ENCODE data around the gene PLEK2. TPM values are rescaled to one million over a fixed set of nuclear protein-coding genes. Genes with fewer than 3 reads are reported as not detected.
A peak's percentile ranks its signal among the peaks of the same experiment; 100 is the strongest.

Gene PLEK2, protein sequence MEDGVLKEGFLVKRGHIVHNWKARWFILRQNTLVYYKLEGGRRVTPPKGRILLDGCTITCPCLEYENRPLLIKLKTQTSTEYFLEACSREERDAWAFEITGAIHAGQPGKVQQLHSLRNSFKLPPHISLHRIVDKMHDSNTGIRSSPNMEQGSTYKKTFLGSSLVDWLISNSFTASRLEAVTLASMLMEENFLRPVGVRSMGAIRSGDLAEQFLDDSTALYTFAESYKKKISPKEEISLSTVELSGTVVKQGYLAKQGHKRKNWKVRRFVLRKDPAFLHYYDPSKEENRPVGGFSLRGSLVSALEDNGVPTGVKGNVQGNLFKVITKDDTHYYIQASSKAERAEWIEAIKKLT
- 0.67 and 1.8 TPM in 2 replicates for total RNA-seq
- polyA plus RNA-seq = 0.59 and 0.92 TPM in 2 replicates

DNA sequence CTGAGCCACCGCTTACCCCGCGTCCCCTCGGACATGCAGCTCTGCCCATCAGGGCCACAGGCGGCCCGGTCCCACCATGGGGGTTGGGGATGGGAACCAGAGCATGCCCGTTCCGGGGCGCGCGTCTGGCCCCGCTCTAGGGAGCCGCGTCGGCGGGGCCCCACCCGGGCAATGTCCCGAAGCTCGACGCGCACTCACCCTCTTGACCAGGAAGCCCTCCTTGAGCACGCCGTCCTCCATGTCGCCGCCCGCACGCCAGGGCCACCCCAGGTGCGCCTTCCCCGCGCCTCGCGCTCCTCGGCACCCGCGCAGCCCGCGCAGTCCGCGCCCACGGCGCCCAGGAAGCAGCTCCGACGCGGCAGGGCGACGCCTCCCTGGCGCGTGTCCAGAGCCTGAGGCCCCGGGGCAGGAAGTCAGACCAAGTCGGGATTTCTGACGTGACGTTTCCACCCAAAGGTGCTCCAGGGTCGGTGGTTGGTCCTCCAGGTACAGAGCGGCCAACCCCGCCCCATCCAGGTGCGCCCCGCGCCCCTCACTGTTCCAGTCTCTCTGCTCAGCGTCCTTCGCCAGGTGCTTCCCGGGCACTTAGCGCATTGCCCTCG lies at the start of gene PLEK2:
PLEK2 (minus strand) TSS at position 346 of the 602 bp plus-strand sequence; CDS start at position 240, 106 bp downstream.
- no peaks in the 10 kb centered on the region for H3K9me3 ChIP-seq (ENCODE audit: low read depth)
- no peaks in the 10 kb centered on the region for H3K36me3 ChIP-seq
- DNase-seq (ENCODE audit: low read depth in 1 of 2, low spot score in 1 of 2) = peak in 1 of 2 donors; percentile 41
- H3K27ac ChIP-seq = no peak within 1 kb of the TSS
- H3K4me1 ChIP-seq (ENCODE audit: low read depth) = no peaks in the 10 kb centered on the region
- peaks cover 11% of the 10 kb centered on the region for H3K27me3 ChIP-seq
- H3K4me3 ChIP-seq = peak within 1 kb of the TSS; percentile 14
- TF ChIP-seq, protein P1, sequence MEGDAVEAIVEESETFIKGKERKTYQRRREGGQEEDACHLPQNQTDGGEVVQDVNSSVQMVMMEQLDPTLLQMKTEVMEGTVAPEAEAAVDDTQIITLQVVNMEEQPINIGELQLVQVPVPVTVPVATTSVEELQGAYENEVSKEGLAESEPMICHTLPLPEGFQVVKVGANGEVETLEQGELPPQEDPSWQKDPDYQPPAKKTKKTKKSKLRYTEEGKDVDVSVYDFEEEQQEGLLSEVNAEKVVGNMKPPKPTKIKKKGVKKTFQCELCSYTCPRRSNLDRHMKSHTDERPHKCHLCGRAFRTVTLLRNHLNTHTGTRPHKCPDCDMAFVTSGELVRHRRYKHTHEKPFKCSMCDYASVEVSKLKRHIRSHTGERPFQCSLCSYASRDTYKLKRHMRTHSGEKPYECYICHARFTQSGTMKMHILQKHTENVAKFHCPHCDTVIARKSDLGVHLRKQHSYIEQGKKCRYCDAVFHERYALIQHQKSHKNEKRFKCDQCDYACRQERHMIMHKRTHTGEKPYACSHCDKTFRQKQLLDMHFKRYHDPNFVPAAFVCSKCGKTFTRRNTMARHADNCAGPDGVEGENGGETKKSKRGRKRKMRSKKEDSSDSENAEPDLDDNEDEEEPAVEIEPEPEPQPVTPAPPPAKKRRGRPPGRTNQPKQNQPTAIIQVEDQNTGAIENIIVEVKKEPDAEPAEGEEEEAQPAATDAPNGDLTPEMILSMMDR (IDR thresholded peaks at IDR 0.05; ENCODE audit: low read depth, low read length) = no peak

DNA sequence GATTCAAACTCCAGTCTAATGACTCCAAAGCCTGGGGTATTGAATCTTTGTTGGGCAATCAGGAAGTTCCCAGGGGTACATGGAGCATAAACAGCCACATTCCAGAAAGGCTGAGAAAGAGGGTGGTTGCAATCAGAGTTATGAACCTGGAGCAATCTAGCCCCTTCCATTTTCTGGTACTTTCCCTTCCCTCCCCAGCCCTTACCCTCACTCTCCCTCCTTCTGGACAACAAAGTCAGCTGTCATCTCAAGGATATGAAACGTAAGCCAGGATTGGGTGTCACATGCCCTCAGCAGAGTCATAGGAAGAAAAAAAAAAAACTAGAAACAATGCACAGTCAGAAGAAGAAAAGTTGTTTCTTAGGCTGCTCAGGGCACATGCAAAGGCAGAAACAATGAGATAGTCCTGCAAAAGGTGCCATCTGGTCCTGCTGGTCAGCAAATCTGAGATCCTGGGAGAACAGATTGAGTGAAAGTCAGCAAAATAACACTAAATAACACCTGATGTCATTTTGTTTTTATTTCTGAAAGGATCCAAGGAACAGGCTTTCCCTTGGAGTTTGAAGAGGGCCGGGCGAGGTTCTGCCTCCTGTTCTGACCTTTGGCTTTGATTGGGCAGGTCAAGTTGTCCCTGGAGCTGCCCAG lies 49.5 kb upstream of the PLEK2 start:
- Histone ChIP-seq H3K4me3 (no peak overlapping the region), H3K27ac (peak overlapping the region; percentile 26), H3K4me1 (ENCODE audit: low read depth) (peaks cover 4% of the 10 kb centered on the region), H3K9me3 (ENCODE audit: low read depth) (no peaks in the 10 kb centered on the region), H3K36me3 (no peaks in the 10 kb centered on the region), H3K27me3 (no peaks in the 10 kb centered on the region)
- peak in 1 of 2 donors; percentile 42 for DNase-seq (ENCODE audit: low read depth in 1 of 2, low spot score in 1 of 2)
- TF ChIP-seq, protein P1 (IDR thresholded peaks at IDR 0.05; ENCODE audit: low read depth, low read length) = no peak

DNA sequence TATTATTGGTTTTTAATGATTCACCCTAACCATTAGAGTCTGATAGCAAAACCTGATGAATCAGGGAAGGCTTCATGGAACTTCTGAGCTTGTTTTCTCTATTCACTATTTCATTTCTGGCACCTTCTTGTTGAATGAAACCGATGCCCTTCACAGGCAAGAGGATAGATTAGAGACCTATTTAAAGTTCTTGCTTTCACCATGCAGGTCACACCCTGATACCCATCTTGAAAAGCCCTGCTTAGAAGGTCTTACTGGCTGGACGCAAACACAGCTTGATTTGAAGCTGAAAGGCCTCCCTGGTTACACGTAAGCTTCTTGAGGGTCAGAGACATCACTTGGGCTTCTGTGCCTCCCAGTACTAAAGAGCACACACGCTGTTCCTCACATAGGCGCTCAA lies 47.4 kb upstream of the PLEK2 start:
- DNase-seq (ENCODE audit: low read depth in 1 of 2, low spot score in 1 of 2) = no peak
- Histone ChIP-seq H3K4me3 (no peak overlapping the region), H3K4me1 (ENCODE audit: low read depth) (peaks cover 4% of the 10 kb centered on the region), H3K9me3 (ENCODE audit: low read depth) (no peaks in the 10 kb centered on the region), H3K27ac (no peak overlapping the region), H3K27me3 (no peaks in the 10 kb centered on the region), H3K36me3 (no peaks in the 10 kb centered on the region)
- TF ChIP-seq, protein P1 (IDR thresholded peaks at IDR 0.05; ENCODE audit: low read depth, low read length) = no peak

DNA sequence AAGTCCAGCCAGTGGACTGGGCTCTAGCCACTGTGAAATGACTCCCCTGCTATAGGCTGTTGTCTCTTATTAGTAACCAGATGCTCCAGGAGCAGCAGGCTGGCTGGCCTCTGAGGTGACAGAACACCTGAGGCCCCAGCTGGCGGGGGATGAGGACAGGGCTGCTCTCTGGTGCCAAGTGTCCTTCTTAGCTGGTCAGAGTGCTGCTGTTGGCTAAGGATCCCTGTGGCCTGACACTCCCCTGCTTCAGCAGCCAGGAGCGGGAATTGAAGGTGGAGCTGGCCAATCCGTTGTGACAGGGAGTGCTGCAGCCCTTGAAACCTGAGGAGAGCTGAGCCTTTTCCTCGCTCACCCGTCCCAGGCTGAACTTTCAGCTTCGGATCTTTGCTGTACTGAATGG lies 45.8 kb upstream of the PLEK2 start:
- TF ChIP-seq, protein P1 (IDR thresholded peaks at IDR 0.05; ENCODE audit: low read depth, low read length) = no peak
- Histone ChIP-seq H3K27me3 (no peaks in the 10 kb centered on the region), H3K27ac (no peak overlapping the region), H3K4me3 (no peak overlapping the region), H3K9me3 (ENCODE audit: low read depth) (no peaks in the 10 kb centered on the region), H3K4me1 (ENCODE audit: low read depth) (peaks cover 4% of the 10 kb centered on the region), H3K36me3 (no peaks in the 10 kb centered on the region)
- peak; percentile 17 to 77 for DNase-seq (ENCODE audit: low read depth in 1 of 2, low spot score in 1 of 2)

DNA sequence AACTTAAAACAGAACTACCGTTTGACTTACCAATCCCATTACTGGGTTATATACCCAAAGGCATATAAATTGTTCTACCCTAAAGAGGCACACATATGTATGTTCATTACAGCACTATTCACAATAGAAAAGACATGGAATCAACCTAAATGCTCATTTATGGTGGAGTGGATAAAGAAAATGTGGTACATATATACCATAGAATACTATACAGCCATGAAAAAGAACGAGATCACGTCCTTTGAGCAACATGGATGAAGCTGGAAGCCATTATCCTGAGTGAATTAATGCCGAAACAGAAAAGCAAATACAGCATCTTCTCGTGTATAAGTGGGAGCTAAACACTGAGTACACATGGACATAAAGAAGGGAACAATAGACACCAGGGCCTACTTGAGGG lies 44.8 kb upstream of the PLEK2 start:
- DNase-seq (ENCODE audit: low read depth in 1 of 2, low spot score in 1 of 2) = no peak
- Histone ChIP-seq H3K4me3 (no peak overlapping the region), H3K9me3 (ENCODE audit: low read depth) (no peaks in the 10 kb centered on the region), H3K27ac (no peak overlapping the region), H3K36me3 (no peaks in the 10 kb centered on the region), H3K27me3 (no peaks in the 10 kb centered on the region), H3K4me1 (ENCODE audit: low read depth) (peaks cover 2% of the 10 kb centered on the region)
- TF ChIP-seq, protein P1 (IDR thresholded peaks at IDR 0.05; ENCODE audit: low read depth, low read length) = no peak
